Esophagus squamous epithelium (tissue), 4 donors: Measurements from ENCODE around the gene RADIL.

Experiments used
- POLR2A ChIP-seq, 4 donors: fragments of 450-650 bp; IDR thresholded peaks; one replicate each; pipeline ENCODE4 v1.6.1; 2017; ENCODE audit warnings: antibody characterized with exemption in 4 of 4, mild to moderate bottlenecking in 4 of 4, moderate library complexity in 3 of 4
- TF ChIP-seq, protein P1 (sequence below), 6 experiments: fragments of 450-650 bp in 4 of 6; fragments of 200-600 bp in 2 of 6; sonication (generic) in 2 of 6; IDR thresholded peaks; one replicate each; pipeline ENCODE4 v1.5.1; 2016 to 2019; ENCODE audit warnings: antibody characterized with exemption in 6 of 6, mild to moderate bottlenecking in 4 of 6, moderate library complexity in 4 of 6

DNA sequence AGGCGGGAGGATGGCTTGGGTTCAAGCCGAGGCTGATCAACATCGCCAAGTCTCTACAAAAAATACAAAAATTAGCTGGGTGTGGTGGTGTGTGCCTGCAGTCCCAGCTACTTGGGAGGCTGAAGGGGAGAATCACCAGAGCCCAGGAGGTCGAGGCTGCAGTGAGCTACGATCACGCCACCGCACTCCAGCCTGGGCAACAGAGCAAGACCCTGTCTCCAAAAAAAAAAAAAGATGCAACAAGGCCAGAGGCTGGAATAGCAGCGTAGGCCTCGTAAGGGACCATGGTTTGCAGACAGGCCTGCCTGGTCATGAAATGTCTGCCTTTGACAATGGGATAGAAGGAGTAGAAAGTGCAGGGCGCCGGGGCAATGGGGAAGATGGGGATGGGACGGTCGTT lies 41.7 kb downstream of the RADIL start:
- TF ChIP-seq, protein P1, sequence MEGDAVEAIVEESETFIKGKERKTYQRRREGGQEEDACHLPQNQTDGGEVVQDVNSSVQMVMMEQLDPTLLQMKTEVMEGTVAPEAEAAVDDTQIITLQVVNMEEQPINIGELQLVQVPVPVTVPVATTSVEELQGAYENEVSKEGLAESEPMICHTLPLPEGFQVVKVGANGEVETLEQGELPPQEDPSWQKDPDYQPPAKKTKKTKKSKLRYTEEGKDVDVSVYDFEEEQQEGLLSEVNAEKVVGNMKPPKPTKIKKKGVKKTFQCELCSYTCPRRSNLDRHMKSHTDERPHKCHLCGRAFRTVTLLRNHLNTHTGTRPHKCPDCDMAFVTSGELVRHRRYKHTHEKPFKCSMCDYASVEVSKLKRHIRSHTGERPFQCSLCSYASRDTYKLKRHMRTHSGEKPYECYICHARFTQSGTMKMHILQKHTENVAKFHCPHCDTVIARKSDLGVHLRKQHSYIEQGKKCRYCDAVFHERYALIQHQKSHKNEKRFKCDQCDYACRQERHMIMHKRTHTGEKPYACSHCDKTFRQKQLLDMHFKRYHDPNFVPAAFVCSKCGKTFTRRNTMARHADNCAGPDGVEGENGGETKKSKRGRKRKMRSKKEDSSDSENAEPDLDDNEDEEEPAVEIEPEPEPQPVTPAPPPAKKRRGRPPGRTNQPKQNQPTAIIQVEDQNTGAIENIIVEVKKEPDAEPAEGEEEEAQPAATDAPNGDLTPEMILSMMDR (IDR thresholded peaks at IDR 0.05) = no peak
- TF ChIP-seq POLR2A (IDR thresholded peaks at IDR 0.05) = no peak
